Ishikawa (cell line): ENCODE data around the gene CRYBA4.

Experiments
- CEBPB ChIP-seq: IDR thresholded peaks from 2 replicates; pipeline ENCODE4 v1.6.1; 2012
- CREB1 ChIP-seq: IDR thresholded peaks from 2 replicates; pipeline ENCODE4 v1.6.1; 2012; ENCODE audit warnings: low read depth
- EGR1 ChIP-seq: IDR thresholded peaks from 2 replicates; pipeline ENCODE4 v1.6.1; 2012
- EP300 ChIP-seq: IDR thresholded peaks from 2 replicates; pipeline ENCODE4 v1.6.1; 2012; ENCODE audit warnings: borderline replicate concordance
- FOXM1 ChIP-seq: IDR thresholded peaks from 2 replicates; pipeline ENCODE4 v1.6.1; 2012; ENCODE audit warnings: low read depth, borderline replicate concordance
- MAX ChIP-seq: IDR thresholded peaks from 2 replicates; pipeline ENCODE4 v1.6.1; 2012
- NFIC ChIP-seq: IDR thresholded peaks from 2 replicates; pipeline ENCODE4 v1.6.1; 2012
- RAD21 ChIP-seq: IDR thresholded peaks from 2 replicates; pipeline ENCODE4 v1.6.1; 2012; ENCODE audit warnings: low read depth
- REST ChIP-seq: IDR thresholded peaks from 2 replicates; pipeline ENCODE4 v1.6.1; 2012; ENCODE audit warnings: low read depth, mild to moderate bottlenecking
- TAF1 ChIP-seq: IDR thresholded peaks from 2 replicates; pipeline ENCODE4 v1.6.1; 2012; ENCODE audit warnings: low read depth, mild to moderate bottlenecking
- TCF12 ChIP-seq: IDR thresholded peaks from 2 replicates; pipeline ENCODE4 v1.6.1; 2012; ENCODE audit warnings: low read depth
- TEAD4 ChIP-seq: IDR thresholded peaks from 2 replicates; pipeline ENCODE4 v1.6.1; 2012
- USF1 ChIP-seq: IDR thresholded peaks from 2 replicates; pipeline ENCODE4 v1.6.1; 2012
- YY1 ChIP-seq: IDR thresholded peaks from 2 replicates; pipeline ENCODE4 v1.6.1; 2012; ENCODE audit warnings: low read depth
- ZBTB7A ChIP-seq: IDR thresholded peaks from 2 replicates; pipeline ENCODE4 v1.6.1; 2012; ENCODE audit warnings: low read depth

Gene CRYBA4

GRCh38 chr22:26642465-26643417 lies 21.0 kb downstream of the CRYBA4 start:
- TF ChIP-seq ZBTB7A (no peak), CREB1 (no peak), MAX (no peak), TAF1 (no peak), CEBPB (no peak), EGR1 (no peak), USF1 (no peak), TCF12 (no peak), RAD21 (no peak), FOXM1 (no peak), YY1 (no peak), NFIC (no peak), REST (no peak), TEAD4 (no peak), EP300 (no peak)

- TF ChIP-seq RAD21, result no peak
- no peak for TF ChIP-seq CEBPB
Measured at GRCh38 chr22:26643418-26644100, 21.8 kb downstream of the CRYBA4 start.

- TF ChIP-seq MAX, result no peak
- TF ChIP-seq REST, result no peak
- no peak for TF ChIP-seq USF1
- TF ChIP-seq EGR1, result no peak
- TF ChIP-seq TAF1, result no peak
- TF ChIP-seq TEAD4, result no peak
- TF ChIP-seq YY1, result no peak
- TF ChIP-seq TCF12, result no peak
Measured at GRCh38 chr22:26646158-26646557, 24.4 kb downstream of the CRYBA4 start.

- TF ChIP-seq RAD21, result no peak
- no peak for TF ChIP-seq NFIC
- no peak for TF ChIP-seq CEBPB
- no peak for TF ChIP-seq TCF12
- no peak for TF ChIP-seq ZBTB7A
- TF ChIP-seq MAX, result no peak
- no peak for TF ChIP-seq EP300
- TF ChIP-seq FOXM1, result no peak
- no peak for TF ChIP-seq USF1
- TF ChIP-seq TEAD4, result no peak
- no peak for TF ChIP-seq EGR1
- TF ChIP-seq CREB1, result no peak
- TF ChIP-seq TAF1, result no peak
- no peak for TF ChIP-seq YY1
- TF ChIP-seq REST, result no peak
Measured at GRCh38 chr22:26648011-26648497, 26.3 kb downstream of the CRYBA4 start.
